ENCODE measurements around the gene AMBRA1.

AMBRA1 gene

GRCh38 chr11:46582588-46582987 lies 11.2 kb downstream of the AMBRA1 start:
- no peak for DNase-seq
- no peak overlapping the region for H3K27ac ChIP-seq
- H3K4me3 ChIP-seq: no peak overlapping the region
- H3K4me1 ChIP-seq: no peaks in the 10 kb centered on the region
- no peaks in the 10 kb centered on the region for H3K9me3 ChIP-seq
- intact Hi-C loops (cut with DNase I; ENCODE audit: low total_unique reads): no loop called here
- no peaks in the 10 kb centered on the region for H3K27me3 ChIP-seq
- no peak for TF ChIP-seq CTCF (IDR thresholded peaks at IDR 0.05)
- H3K36me3 ChIP-seq: no peaks in the 10 kb centered on the region

GRCh38 chr11:46577058-46577457 lies 16.8 kb downstream of the AMBRA1 start:
- Histone ChIP-seq H3K4me3 (no peak overlapping the region), H3K27me3 (no peaks in the 10 kb centered on the region), H3K36me3 (no peaks in the 10 kb centered on the region), H3K27ac (no peak overlapping the region), H3K9me3 (no peaks in the 10 kb centered on the region), H3K4me1 (peaks cover 0 to 9% (median 0%) of the 10 kb centered on the region in 4 donors)
- TF ChIP-seq CTCF (IDR thresholded peaks at IDR 0.05): no peak
- intact Hi-C loops (cut with DNase I; ENCODE audit: low total_unique reads): no loop called here
- no peak for DNase-seq

- Histone ChIP-seq H3K4me3 (no peak overlapping the region), H3K9me3 (no peaks in the 10 kb centered on the region), H3K27me3 (no peaks in the 10 kb centered on the region), H3K36me3 (no peaks in the 10 kb centered on the region), H3K4me1 (peaks cover 0 to 30% (median 8%) of the 10 kb centered on the region in 4 donors), H3K27ac (no peak overlapping the region)
- DNase-seq: no peak
- intact Hi-C loops (cut with DNase I; ENCODE audit: low total_unique reads): no loop called here
- TF ChIP-seq CTCF (IDR thresholded peaks at IDR 0.05): no peak
These were observed 19.2 kb downstream of the AMBRA1 start for GRCh38 chr11:46574656-46575055.

GRCh38 chr11:46570790-46571398 lies 22.9 kb downstream of the AMBRA1 start:
- intact Hi-C loops (cut with DNase I; ENCODE audit: low total_unique reads): no loop called here
- Histone ChIP-seq H3K27me3 (no peaks in the 10 kb centered on the region), H3K27ac (peak overlapping the region in 1 of 2 donors; percentile 4), H3K4me3 (no peak overlapping the region), H3K9me3 (no peaks in the 10 kb centered on the region), H3K36me3 (no peaks in the 10 kb centered on the region), H3K4me1 (peaks cover 0 to 33% (median 8%) of the 10 kb centered on the region in 4 donors)
- no peak for TF ChIP-seq CTCF (IDR thresholded peaks at IDR 0.05)
- no peak for DNase-seq

GRCh38 chr11:46565232-46565840 lies 28.5 kb downstream of the AMBRA1 start:
- peaks cover 0 to 30% (median 10%) of the 10 kb centered on the region in 4 donors for H3K4me1 ChIP-seq
- H3K36me3 ChIP-seq: no peaks in the 10 kb centered on the region
- no peak overlapping the region for H3K4me3 ChIP-seq
- no peaks in the 10 kb centered on the region for H3K27me3 ChIP-seq
- no peak overlapping the region for H3K27ac ChIP-seq
- no peak for TF ChIP-seq CTCF (IDR thresholded peaks at IDR 0.05)
- no peaks in the 10 kb centered on the region for H3K9me3 ChIP-seq
- no peak for DNase-seq
- intact Hi-C loops (cut with DNase I; ENCODE audit: low total_unique reads): no loop called here
